Right atrium auricular region (tissue), 2 donors: ENCODE results near the gene PBX4. TPM values are rescaled to one million over a fixed set of nuclear protein-coding genes. Genes with fewer than 3 reads are reported as not detected.

Experiments
- DNase-seq: peaks from one replicate; pipeline ENCODE4 v3.0.0-alpha.2; 2019; ENCODE audit warnings: low spot score
- H3K27ac ChIP-seq, 2 donors: fragments of 200-600 bp; sonication (generic); 1 replicate in 1 of 2; 2 replicates in 1 of 2; pipeline ENCODE4 v1.5.1; 2016 to 2019
- H3K27me3 ChIP-seq, 2 donors: fragments of 200-600 bp; sonication (generic); one replicate each; pipeline versions ENCODE4 v1.5.1 to v1.6.0; 2017 to 2019
- H3K36me3 ChIP-seq: fragments of 200-600 bp; sonication (generic); one replicate; pipeline ENCODE4 v1.5.1; 2016
- H3K4me1 ChIP-seq, 2 donors: fragments of 200-600 bp; sonication (generic); one replicate each; pipeline versions ENCODE4 v1.5.1 to v1.6.0; 2017 to 2019
- H3K4me3 ChIP-seq, 2 donors: fragments of 200-600 bp; sonication (generic); 1 replicate in 1 of 2; 2 replicates in 1 of 2; pipeline ENCODE4 v1.5.1; 2017 to 2019; ENCODE audit warnings: mild to moderate bottlenecking in 1 of 2, moderate library complexity in 1 of 2
- H3K9me3 ChIP-seq, 2 donors: fragments of 200-600 bp; sonication (generic); one replicate each; pipeline ENCODE4 v1.5.1; 2019
- total RNA-seq, 2 donors: library from RNA; depleted of rRNA; stranded (reverse); fragments of >200 nt; gene quantifications; one replicate each; pipeline ENCODE4 v1.1.0, GENCODE V29; 2016
- TF ChIP-seq, protein P1 (sequence below), 2 donors: fragments of 200-600 bp; sonication (generic); IDR thresholded peaks; one replicate each; pipeline ENCODE4 v1.5.1; 2019; ENCODE audit warnings: antibody characterized with exemption in 2 of 2

PBX4 gene
- total RNA-seq, 2 donors from 2014 or later, result not detected

DNA sequence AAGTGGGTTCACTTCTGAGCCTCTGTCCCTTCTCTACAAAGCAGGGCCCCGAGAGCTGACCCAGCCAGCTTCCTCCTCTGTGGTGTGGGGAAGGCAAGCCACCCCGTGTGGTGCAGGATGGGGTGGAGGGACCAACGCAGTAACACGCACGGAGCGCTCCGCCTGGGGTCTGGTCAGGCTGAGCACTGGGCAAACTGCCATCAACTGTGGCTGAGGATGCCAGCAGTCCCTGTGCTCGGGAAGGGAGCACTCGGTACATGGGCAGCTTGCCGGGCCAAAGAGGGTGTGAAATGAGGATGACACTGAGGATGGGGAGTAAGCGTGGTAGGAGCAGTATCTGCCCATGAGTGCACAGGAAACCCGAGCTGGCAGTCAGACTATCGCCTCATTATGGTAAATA lies 32.6 kb upstream of the PBX4 start:
- TF ChIP-seq, protein P1, sequence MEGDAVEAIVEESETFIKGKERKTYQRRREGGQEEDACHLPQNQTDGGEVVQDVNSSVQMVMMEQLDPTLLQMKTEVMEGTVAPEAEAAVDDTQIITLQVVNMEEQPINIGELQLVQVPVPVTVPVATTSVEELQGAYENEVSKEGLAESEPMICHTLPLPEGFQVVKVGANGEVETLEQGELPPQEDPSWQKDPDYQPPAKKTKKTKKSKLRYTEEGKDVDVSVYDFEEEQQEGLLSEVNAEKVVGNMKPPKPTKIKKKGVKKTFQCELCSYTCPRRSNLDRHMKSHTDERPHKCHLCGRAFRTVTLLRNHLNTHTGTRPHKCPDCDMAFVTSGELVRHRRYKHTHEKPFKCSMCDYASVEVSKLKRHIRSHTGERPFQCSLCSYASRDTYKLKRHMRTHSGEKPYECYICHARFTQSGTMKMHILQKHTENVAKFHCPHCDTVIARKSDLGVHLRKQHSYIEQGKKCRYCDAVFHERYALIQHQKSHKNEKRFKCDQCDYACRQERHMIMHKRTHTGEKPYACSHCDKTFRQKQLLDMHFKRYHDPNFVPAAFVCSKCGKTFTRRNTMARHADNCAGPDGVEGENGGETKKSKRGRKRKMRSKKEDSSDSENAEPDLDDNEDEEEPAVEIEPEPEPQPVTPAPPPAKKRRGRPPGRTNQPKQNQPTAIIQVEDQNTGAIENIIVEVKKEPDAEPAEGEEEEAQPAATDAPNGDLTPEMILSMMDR (IDR thresholded peaks at IDR 0.05), result no peak
- Histone ChIP-seq H3K4me1 (peaks cover 0 to 11% of the 10 kb centered on the region in 2 donors), H3K36me3 (peaks cover 92% of the 10 kb centered on the region), H3K9me3 (no peaks in the 10 kb centered on the region), H3K4me3 (no peak overlapping the region), H3K27me3 (no peaks in the 10 kb centered on the region), H3K27ac (peak overlapping the region in 1 of 2 donors; percentile 49)
- DNase-seq, result no peak

- H3K9me3 ChIP-seq, result no peaks in the 10 kb centered on the region
- H3K4me3 ChIP-seq, result no peak overlapping the region
- DNase-seq, result no peak
- no peaks in the 10 kb centered on the region for H3K27me3 ChIP-seq
- no peak overlapping the region for H3K27ac ChIP-seq
- TF ChIP-seq, protein P1 (IDR thresholded peaks at IDR 0.05), result no peak
- peaks cover 92% of the 10 kb centered on the region for H3K36me3 ChIP-seq
- H3K4me1 ChIP-seq, result peaks cover 0 to 11% of the 10 kb centered on the region in 2 donors
These were observed 31.8 kb upstream of the PBX4 start for GRCh38 chr19:19650331-19650730.

DNA sequence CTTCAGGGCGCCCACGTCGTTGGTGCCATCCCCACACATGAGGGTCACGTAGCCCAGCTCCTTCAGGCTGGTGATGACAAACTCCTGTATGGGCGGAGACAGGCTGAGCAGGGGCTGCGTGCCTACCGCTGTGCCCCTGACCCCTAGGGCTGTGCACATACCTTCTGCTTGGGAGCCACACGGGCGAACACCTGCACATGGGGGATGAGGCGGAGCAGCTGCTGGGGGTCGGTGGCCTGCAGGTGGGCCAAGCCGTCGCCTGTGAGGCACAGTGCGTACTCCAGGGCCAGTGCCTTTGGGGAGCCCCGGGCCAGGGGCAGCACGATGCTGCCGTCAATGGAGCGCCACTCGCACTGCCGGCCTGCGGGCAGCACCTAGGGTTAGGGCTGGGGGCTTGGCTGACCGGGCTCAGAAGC lies 31.1 kb upstream of the PBX4 start:
- H3K27me3 ChIP-seq, result no peaks in the 10 kb centered on the region
- H3K9me3 ChIP-seq, result no peaks in the 10 kb centered on the region
- H3K36me3 ChIP-seq, result peaks cover 91% of the 10 kb centered on the region
- H3K4me3 ChIP-seq, result no peak overlapping the region
- peaks cover 0 to 11% of the 10 kb centered on the region in 2 donors for H3K4me1 ChIP-seq
- TF ChIP-seq, protein P1 (IDR thresholded peaks at IDR 0.05), result no peak
- no peak overlapping the region for H3K27ac ChIP-seq
- no peak for DNase-seq

DNA sequence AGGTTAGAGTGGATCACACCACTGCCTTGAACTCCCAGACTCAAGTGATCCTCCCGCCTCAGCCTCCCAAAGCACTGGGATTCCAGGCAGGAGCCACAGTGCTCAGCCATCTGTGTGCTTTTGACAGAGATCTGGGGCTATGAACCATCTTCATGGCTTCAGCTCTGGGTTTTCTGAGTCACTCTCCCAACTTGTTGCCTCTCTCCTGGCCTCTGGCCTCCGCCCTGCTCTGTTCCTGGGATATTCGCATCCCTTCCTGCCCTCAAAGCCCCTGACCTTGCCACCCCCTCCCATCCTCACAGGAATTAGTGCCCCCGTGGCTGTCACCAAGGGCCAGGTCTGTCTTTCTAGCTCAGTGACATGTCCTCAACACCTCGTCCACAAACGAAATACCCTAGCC lies 30.7 kb upstream of the PBX4 start:
- no peak overlapping the region for H3K4me3 ChIP-seq
- TF ChIP-seq, protein P1 (IDR thresholded peaks at IDR 0.05), result no peak
- H3K27ac ChIP-seq, result no peak overlapping the region
- no peaks in the 10 kb centered on the region for H3K9me3 ChIP-seq
- peaks cover 87% of the 10 kb centered on the region for H3K36me3 ChIP-seq
- no peak for DNase-seq
- peaks cover 0 to 11% of the 10 kb centered on the region in 2 donors for H3K4me1 ChIP-seq
- H3K27me3 ChIP-seq, result no peaks in the 10 kb centered on the region

DNA sequence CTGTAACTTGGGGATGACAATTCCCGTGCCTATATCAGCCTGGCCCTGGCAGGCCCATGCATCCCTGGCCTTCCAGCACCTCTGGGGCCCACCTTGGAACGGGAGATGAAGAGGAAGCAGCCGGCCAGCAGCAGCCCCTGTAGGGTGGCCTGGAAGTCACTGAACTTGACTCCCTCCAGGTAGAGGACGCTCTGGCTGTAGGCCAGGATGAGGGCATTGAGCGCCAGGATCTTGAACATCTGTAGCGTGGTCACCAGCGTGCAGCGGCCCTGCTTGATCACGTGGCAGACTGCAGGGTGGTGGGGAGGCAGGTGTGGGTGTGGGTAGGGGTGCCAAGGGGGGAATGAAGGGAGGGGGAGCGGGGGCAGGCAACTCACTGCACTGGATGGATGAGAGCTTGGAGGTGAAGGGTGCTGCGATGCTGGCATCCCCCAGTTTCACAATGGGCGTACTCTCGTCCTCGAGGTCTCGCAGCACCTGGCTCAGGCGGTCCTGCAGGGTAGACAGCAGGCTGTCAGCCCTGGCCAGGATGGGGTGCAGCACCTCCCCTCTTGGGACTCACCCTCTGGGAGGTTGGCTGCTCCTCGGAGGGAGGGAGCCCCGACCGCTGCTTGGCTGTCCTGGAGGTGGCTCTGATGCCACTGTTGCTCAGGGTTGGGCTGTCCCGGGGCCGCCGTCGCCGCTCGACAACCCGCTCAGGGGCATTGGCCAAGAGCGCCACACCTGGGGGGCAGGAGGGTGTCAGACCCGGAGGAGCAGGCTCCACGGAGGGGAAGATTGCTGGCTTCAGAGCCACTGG lies 28.7 kb upstream of the PBX4 start:
- Histone ChIP-seq H3K36me3 (peaks cover 68% of the 10 kb centered on the region), H3K27ac (no peak overlapping the region), H3K27me3 (no peaks in the 10 kb centered on the region), H3K4me1 (peaks cover 0 to 21% of the 10 kb centered on the region in 2 donors), H3K4me3 (no peak overlapping the region), H3K9me3 (no peaks in the 10 kb centered on the region)
- TF ChIP-seq, protein P1 (IDR thresholded peaks at IDR 0.05), result no peak
- DNase-seq, result no peak
